GM12872 (cell line): Measurements from ENCODE around the gene PTPRG.

Experiments used
- TF ChIP-seq, protein P1 (sequence below): IDR thresholded peaks from 3 replicates; pipeline ENCODE4 v1.5.1; 2011; ENCODE audit warnings: low read depth, mild to moderate bottlenecking, low read length, moderate library complexity; ENCODE audit not compliant: insufficient read depth

Gene PTPRG

DNA sequence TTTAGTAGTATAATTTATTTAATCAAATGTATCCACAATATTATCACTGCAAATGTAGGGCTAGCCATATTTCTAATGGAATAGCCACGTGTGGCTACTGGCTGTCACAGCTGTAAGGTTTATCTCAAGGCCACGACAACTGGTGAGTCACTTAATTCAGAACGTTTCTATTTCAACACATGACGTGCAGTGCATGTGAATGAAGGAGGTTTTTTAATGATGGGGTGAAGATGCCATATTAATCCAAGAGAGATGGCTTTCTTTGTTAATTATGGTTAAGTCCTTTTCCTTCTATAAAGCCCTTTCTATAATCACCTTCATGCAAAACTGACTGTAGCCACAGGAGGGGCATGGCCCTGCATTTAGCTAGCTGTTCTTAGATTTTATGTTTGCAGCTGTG lies 600.0 kb downstream of the PTPRG start:
- TF ChIP-seq, protein P1, sequence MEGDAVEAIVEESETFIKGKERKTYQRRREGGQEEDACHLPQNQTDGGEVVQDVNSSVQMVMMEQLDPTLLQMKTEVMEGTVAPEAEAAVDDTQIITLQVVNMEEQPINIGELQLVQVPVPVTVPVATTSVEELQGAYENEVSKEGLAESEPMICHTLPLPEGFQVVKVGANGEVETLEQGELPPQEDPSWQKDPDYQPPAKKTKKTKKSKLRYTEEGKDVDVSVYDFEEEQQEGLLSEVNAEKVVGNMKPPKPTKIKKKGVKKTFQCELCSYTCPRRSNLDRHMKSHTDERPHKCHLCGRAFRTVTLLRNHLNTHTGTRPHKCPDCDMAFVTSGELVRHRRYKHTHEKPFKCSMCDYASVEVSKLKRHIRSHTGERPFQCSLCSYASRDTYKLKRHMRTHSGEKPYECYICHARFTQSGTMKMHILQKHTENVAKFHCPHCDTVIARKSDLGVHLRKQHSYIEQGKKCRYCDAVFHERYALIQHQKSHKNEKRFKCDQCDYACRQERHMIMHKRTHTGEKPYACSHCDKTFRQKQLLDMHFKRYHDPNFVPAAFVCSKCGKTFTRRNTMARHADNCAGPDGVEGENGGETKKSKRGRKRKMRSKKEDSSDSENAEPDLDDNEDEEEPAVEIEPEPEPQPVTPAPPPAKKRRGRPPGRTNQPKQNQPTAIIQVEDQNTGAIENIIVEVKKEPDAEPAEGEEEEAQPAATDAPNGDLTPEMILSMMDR, result no peak

DNA sequence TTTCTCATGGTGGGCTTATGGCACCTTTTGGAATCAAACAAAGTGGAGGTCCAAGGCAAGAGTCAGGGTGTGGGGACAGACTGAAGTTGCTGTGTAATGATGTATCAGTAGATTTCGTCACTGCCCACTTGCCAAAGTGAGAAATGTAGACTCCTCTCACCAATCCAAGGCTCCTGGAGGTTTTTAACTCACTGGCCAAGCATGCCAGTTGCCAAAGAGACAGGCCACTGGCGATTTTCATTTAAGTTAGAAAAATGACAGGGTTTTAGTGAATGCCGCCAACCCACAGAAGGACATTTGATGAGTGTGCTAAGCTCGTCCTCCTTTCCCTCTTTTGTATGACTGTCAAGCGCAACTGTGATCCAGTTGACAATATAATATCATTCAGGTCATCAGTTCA lies 602.8 kb downstream of the PTPRG start:
- TF ChIP-seq, protein P1, result no peak

DNA sequence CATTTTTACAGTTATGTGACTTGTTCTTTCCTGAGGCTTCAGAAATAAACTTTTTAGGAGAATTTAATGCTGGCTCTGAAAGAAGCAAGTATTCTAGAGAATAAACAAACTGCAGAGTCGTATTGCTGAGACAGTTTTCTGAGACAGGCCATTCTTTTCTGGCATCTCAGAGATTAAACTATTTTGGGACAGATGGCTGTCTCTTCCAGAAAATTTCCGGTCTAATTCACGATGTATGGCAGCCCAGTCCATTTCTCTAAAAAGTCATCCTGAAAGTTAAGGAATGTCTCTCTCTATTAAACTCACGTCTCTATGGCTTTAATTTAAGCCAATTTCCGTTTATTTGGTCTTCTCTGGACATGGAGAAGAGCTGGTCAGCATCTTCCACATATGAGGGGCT lies 603.4 kb downstream of the PTPRG start:
- TF ChIP-seq, protein P1, result no peak

DNA sequence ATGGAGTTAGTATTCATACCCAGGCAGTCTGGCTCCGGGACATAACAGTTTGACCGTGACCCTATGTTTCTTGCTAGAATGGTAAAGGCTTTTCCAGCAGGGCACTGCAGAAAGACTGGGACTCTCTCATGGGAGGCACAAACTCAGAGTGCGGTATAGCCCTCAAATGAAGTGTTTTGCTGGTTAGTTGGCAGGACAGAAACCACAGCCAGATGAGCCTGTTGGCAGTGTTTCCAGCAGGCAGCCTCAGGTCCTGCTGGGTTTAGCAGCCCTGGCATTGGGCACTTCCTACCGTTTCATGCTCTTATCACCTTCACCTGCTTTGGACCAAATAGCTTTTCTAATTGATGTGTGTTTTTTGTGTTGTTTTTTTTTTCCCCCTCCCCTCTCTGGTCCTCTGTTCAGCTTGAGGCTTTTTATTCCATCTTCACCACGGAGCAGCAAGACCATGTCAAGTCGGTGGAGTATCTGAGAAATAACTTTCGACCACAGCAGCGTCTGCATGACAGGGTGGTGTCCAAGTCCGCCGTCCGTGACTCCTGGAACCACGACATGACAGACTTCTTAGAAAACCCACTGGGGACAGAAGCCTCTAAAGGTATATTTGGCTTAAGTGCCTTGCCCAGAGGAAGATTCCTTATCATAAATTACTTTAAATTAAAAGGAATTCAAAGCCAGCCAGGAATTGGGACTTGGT lies 606.3 kb downstream of the PTPRG start:
- TF ChIP-seq, protein P1, result no peak

DNA sequence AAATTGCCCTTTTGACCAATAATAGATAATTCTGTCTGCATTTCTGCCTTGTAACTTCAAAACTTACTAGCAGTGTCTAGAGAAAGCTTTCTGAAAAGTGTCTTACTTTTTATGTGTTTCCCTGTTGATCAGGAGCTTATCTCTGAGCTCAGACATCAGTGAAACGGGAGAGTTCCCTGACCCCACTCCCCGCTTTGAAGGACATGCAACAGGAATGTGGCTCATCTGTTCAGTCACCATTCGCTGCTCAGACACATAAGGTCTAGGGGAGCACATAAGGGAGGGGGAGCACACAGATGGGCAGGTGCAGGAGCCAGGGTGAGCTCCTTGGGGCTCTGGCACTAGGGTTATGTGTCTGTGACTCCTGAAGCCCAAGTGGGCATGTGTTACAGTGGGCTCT lies 607.0 kb downstream of the PTPRG start:
- TF ChIP-seq, protein P1, result no peak

DNA sequence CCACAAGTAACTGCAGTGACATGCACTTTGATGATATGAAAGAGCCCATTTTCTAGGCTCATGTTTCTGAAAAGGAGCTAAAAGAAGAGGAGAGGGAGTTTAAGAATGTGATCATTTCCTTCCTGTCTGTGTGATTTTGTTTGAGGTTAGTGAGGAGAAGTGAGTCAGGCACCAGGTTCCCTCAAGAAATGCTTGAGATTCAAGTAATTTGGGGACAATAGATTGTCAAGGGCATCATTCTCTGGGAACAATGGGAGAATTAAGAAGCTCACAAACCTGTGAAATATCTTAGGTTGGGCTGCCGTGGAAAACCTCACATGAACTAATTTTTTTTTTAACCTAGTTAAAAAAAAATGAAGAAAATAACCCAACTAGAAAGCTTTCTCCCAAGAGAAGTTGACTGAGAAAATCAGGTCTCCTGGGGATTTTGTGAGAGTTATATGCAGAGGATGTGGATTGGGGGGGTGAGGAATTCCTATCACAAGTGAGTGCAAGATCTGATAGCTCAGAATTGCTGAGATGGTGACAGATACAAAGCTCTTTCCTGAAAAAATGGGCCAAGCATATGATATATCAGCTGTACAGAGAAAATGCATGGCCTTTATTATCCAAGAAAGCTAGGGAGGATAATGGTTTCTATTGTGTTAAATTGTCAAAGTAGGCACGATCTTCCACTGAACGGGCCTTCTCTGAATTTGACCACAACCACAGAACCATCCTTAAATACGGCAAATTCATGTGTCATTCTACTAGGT lies 608.7 kb downstream of the PTPRG start:
- TF ChIP-seq, protein P1, result no peak

DNA sequence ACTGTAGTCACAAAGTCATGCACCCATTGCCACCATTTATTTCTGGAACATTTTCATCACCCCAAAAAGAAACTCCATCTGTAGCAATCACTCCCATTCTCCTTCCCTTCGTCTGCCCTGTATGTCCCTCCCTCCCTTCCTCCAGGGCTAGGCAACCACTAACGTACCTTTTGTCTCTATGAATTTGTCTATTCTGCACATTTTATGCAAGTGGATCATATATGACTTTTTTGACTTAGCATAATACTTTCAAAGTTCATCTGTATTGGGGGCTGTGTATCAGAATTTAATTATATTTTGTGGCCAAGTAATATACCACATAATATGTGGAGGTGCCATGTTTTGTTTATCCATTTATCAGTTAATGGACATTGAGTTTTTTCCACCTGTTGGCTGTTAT lies 610.4 kb downstream of the PTPRG start:
- TF ChIP-seq, protein P1, result no peak
